Measurements from ENCODE around the gene ADRA1B. TPM values are rescaled to one million over a fixed set of nuclear protein-coding genes. Genes with fewer than 3 reads are reported as not detected.
"Not testable (repeated sequence)": the region's sequence is repeated elsewhere in the genome, so short reads cannot be mapped to it uniquely, and the experiment has no call there.

ADRA1B gene
- total RNA-seq, 4 donors from 2014 or later = under 0.01 to 5.2 (median 1.2) TPM; not detected in 1

- intact Hi-C loops (cut with DNase I; ENCODE audit: low total_unique reads) = no loop called here
- no peaks in the 10 kb centered on the region for H3K36me3 ChIP-seq
- no peak for DNase-seq
Measured at GRCh38 chr5:159995907-159996306, 79.6 kb downstream of the ADRA1B start.

GRCh38 chr5:160001457-160001856 is 85.2 kb downstream of the ADRA1B start:
- DNase-seq = no peak
- TF ChIP-seq CTCF (IDR thresholded peaks at IDR 0.05) (no peak), POLR2A (IDR thresholded peaks at IDR 0.05) (no peak)
- Histone ChIP-seq H3K36me3 (no peaks in the 10 kb centered on the region), H3K4me1 (no peaks in the 10 kb centered on the region), H3K27ac (no peak overlapping the region), H3K27me3 (no peaks in the 10 kb centered on the region), H3K9me3 (no peaks in the 10 kb centered on the region), H3K4me3 (no peak overlapping the region)
- intact Hi-C loops (cut with DNase I; ENCODE audit: low total_unique reads) = no loop called here

More at GRCh38 chr5:159995907-159996306, 79.6 kb downstream of the ADRA1B start:
- H3K9me3 ChIP-seq = peaks cover 0 to 3% of the 10 kb centered on the region in 2 donors
- H3K4me3 ChIP-seq = no peak overlapping the region
- no peaks in the 10 kb centered on the region for H3K4me1 ChIP-seq
- peaks cover 0 to 2% of the 10 kb centered on the region in 2 donors for H3K27me3 ChIP-seq
- TF ChIP-seq POLR2A (IDR thresholded peaks at IDR 0.05) (no peak), CTCF (IDR thresholded peaks at IDR 0.05) (no peak)
- no peak overlapping the region for H3K27ac ChIP-seq

- Histone ChIP-seq H3K9me3 (no peaks in the 10 kb centered on the region), H3K27me3 (no peaks in the 10 kb centered on the region), H3K4me3 (no peak overlapping the region), H3K4me1 (peaks cover 0 to 3% of the 10 kb centered on the region in 2 donors), H3K36me3 (no peaks in the 10 kb centered on the region), H3K27ac (no peak overlapping the region)
- TF ChIP-seq POLR2A (IDR thresholded peaks at IDR 0.05) (no peak), CTCF (IDR thresholded peaks at IDR 0.05) (no peak)
- intact Hi-C loops (cut with DNase I; ENCODE audit: low total_unique reads) = no loop called here
- DNase-seq = no peak
Measured at GRCh38 chr5:160007514-160007913, 91.2 kb downstream of the ADRA1B start.

GRCh38 chr5:160008529-160008876 is 92.2 kb downstream of the ADRA1B start:
- H3K9me3 ChIP-seq; H3K36me3 ChIP-seq; intact Hi-C loops (cut with DNase I; ENCODE audit: low total_unique reads); H3K27me3 ChIP-seq; H3K4me1 ChIP-seq: not testable (repeated sequence)
- Histone ChIP-seq H3K4me3 (peak overlapping the region; percentile 66 to 68), H3K27ac (peak overlapping the region; percentile 82 to 88)
- peak in 1 of 2 donors; percentile 24 for DNase-seq

GRCh38 chr5:160008877-160009590 is 92.8 kb downstream of the ADRA1B start, which contains the start of gene TTC1:
Gene TTC1 (plus strand): TSS chr5:160009139. CDS start chr5:160010529, 1,390 bp downstream.
- intact Hi-C loops (cut with DNase I; ENCODE audit: low total_unique reads) = no loop called here
- no peaks in the 10 kb centered on the region for H3K9me3 ChIP-seq
- no peaks in the 10 kb centered on the region for H3K36me3 ChIP-seq
- peak within 1 kb of the TSS; percentile 82 to 88 for H3K27ac ChIP-seq
- peak; percentile 72 to 75 for TF ChIP-seq POLR2A (IDR thresholded peaks at IDR 0.05)
- TF ChIP-seq CTCF (IDR thresholded peaks at IDR 0.05) = no peak
- peak within 1 kb of the TSS; percentile 66 to 68 for H3K4me3 ChIP-seq
- no peaks in the 10 kb centered on the region for H3K27me3 ChIP-seq
- DNase-seq = peak; percentile 94 to 99
- peaks cover 0 to 3% of the 10 kb centered on the region in 2 donors for H3K4me1 ChIP-seq
